ENCODE results near the gene SEMA7A.
"Not testable (repeated sequence)": the region's sequence is repeated elsewhere in the genome, so short reads cannot be mapped to it uniquely, and the experiment has no call there.

The SEMA7A gene

DNA sequence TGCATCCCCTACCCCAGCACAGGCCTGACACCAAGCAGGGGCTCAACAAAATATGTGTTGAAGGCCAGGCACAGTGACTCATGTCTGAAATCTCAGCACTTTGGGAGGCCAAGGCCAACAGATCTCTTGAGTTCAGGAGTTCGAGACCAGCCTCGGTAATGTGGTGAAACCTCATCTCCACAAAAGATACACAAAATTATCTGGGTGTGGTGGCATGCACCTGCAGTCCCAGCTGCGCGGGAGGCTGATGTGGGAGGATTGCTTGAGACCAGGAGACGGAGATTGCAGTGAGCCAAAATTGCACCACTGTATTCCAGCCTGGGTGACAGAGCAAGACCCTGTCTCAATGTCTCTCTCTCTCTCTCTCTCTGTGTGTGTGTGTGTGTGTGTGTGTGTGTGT lies 35.6 kb downstream of the SEMA7A start:
- FAIRE-seq, result no peak

DNA sequence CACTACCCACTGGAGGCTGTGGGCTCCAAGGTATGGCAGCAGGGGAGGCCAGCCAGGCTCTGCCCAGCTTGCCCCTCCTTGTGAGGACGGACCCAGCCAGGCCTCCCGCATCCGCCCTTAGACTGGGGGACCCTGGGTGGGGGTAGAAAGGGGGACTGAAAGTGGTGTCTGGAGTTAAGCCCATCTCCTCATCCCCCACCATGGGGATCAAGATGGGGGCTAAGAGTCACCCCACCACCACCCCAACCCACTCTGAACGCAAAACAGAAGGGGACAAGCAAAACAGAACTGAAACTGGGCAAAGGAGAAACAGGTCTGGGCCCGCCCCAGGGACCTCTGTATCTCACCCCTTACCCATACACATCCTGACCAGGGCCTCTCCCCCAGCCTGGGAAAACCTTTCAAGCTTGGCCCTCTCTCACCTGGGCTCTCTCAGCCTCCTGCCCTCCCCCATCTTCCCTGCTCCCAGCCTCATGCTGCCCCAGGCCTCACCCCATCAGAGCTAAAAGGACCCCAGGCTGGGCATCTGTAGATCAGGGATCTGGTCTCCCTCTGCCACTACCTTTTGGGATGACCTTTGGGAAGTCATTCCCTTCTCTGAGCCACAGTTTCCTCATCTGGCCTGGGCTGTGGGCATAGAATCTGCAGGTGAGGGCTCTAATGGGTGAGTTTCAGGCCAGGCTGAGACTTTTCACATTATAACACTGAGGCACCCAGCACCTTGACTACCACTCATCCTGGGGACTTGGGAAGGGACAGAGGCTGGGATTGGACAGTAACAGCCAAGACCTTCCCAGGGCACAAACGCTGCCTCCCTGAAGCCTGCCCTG lies 36.3 kb downstream of the SEMA7A start:
- FAIRE-seq, result no peak

DNA sequence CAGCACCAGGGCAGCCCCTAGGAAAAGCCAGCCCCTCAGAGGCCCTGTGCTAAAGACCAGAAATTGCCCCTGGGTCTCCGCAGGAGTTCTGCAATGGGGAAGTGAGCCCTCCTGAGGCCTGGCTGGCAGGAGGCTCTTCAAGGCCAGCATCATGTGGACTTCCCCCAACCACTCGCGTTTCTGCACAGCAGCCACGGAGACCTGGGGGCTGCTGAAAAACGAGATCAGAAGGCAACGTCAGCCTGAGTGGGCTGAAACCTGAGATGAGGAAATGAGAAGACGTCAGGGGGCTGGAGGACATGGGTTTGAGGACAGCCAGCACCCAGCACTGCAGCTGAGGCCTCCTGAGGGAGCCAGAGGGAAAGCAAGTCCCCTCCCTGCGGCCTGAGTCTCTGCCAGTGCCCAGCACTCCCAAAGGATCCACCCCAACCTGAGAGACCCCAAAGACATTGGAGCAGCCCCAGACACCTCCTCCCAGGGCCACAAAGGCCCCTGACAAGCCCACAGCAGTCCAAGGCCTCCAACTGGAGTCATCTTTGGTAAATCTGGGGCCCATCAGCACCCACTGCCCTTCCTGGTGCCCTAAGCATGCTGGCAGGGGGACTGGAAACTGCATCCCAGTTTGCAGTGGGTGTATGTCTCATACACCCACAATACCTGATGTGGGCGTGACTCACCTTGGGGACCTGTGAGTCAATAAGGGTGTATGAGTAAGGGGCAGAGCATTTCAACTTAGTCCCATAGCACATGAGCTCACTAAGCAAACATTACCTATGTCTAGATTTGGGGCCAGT lies 37.1 kb downstream of the SEMA7A start:
- FAIRE-seq, result no peak

DNA sequence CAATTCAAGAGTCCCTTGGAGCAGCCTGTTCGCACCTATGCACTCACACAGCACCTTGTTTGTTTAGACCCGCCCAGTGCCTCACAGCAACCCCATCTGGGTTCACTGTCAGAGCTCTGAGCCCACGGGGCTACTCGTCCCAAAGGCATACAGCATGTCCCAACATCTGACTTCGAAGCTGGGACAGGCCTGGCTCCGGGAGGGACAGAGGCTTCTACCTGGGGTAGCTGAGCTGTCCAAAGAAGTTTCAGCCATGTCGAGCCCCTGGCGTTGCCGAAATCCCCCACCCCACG lies 37.7 kb downstream of the SEMA7A start:
- no peak for FAIRE-seq

DNA sequence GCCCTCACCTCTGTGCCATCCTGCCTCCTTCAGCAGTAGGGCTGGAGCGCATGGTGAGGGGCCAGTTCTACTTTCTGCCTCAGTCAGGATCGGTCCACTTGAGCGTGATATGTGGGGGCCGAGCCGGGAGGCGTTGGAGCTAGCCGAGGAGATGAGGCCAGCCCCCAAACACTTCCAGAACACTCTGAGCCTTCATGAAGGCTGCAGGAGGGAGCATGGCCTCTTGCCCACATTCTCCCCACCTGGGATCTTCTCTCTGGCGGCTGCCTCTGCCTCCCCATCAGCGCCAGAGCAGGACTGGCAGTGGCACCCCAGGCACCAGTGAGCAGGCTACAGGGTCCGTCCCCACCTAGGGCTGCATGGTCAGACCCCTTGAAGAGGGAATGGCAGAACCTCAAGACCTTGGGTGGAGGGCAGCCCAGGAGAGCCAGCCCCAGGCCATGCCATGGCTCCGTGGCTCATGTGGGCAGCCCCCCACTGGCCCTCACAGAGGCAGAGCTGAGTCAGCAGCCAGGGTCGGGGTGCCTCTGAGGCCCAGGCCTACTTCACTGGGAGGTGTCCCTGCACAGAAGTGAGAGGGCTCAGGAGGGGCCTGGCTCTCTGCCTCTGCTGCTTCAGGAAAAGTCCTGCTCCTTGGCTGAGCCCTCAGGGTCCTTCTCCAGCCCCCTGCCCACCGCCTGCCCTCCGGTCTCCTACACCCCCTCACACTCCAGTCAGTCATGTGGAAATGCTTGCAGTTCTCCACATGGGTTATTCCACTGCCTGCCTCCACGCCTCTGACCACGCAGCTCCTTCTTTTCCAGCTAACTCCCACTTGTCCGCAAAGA lies 38.2 kb downstream of the SEMA7A start:
- no peak for FAIRE-seq

DNA sequence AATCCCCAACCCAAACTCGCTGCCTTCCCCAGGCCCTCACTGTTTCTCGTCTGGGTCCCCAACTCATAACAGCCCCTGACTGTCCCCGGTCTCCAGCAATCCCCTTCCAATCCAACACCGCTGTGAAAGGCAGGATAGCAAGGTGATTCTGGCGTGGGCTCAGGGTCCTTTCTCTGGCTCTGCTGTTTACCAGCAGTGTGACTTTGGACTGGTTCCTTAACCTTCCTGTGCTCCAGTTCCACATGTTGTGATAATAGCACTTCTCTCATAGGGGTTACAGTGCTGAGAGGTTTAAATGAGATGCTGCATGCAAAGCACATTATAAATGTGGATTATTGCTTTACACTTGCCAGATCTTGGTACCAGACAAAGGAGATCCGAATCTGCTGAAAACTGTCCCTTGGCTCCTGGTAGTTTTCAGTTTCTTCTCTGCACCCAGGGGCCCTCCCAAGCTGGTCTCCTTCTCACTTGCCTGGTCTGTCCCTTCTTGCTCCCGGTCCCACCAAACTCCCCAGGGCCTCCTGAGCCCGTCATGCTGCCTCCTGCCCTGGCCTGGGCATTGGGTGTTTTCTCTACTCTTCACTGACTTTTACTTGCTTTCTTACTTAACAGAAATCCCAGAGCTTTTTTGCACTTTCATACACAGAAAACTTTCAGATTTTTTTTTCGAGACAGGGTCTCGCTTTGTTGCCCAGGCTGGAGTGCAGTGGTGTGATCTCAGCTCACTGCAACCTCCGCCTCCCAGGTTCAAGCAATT lies 39.5 kb downstream of the SEMA7A start:
- no peak for FAIRE-seq

DNA sequence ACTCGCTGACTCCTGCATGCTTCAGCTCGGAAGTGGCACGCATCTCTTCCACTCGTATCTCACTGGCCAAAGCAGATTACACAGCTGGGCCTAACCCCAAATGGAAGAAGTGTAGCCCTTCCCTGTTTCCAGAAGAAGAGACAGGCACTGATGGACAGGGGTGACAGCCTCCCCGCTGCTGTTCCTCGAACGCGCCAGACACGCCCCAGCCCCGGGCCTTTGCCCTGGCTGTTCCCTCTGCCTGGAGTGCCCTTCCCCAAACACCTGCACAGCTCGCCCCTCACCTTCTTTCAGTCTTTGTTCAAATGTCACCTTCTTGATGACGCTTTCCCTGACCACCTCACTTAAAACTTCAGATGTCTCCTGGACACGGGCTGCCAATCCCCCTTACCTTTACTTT lies 40.3 kb downstream of the SEMA7A start:
- FAIRE-seq, result no peak

DNA sequence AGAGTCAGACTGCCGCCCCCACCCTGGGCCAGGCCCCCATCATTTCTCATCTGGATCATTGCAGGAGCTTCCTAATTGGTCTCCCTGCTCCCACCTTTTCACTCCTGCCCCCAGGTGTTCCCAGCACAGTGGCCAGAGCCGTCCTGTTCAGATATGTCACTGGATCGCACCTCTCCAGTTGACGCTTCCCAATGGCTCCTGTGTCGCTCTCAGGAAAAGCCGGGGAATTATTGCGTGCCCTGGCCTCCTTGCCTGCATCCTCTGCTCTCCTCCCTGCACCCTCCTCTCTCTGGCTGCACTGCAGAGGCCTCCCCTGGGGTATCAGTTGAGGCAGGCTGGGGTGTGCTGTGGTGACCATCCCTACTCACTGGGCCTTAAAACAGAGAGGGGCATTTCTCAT lies 40.9 kb downstream of the SEMA7A start:
- no peak for FAIRE-seq

DNA sequence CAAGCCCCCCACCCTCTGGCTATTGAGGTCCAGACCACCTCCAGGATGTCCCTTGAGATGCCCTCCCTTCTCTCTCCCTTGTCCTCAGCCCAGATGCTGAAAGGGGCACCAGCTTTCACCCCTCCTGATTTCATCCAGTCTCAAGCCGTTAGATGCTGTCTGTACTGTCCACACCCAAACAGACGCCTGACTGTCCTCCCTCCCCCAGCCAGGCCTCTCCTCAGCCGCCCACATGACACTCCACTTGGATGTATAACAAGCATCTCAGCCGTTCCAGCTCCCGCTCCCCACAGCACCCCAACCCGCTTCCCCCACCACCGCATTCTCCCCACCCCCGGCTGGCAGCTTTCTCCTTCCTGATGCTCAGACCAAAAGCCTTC lies 41.3 kb downstream of the SEMA7A start:
- no peak for FAIRE-seq

DNA sequence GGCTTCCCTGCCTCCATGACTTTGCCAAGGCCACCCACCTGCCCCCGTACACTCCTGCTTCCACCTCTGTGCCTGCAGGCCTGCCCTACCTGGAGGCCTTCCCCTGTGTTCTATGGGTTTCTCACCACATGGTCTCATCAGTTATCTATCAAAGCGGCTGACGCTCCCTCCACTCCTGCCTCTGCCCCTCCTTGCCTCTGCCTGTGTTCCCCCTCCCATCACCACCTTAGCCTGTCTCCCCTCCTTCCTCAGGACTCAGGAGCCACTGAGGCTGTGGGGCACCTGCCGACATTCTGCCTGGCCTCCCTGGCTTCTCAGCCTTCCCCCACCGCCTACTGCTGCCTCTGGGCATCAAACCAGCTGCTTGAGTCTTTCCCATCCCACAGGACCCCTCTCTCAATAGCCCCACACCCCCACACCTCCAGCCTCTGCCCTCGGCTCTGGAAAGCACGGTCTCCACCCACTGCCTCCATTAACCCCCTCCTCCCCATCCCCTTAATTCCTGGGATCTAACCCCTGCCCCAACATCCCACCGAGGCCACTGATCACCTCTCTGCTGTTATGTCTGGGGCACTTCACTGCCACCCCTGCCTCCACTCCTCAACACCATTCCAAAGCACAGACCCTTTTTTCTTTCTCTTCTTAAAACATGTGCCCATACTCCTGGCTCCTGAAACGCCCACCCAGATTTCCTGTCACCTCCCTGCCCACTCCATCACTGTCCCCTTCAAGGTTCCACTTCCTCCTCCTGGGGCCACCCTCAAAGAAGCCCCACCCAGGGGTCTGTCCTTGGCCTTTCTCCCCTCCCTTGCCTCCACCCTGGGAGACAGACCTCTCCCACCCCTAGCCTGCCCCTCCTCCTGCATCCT lies 41.9 kb downstream of the SEMA7A start:
- FAIRE-seq, result no peak

DNA sequence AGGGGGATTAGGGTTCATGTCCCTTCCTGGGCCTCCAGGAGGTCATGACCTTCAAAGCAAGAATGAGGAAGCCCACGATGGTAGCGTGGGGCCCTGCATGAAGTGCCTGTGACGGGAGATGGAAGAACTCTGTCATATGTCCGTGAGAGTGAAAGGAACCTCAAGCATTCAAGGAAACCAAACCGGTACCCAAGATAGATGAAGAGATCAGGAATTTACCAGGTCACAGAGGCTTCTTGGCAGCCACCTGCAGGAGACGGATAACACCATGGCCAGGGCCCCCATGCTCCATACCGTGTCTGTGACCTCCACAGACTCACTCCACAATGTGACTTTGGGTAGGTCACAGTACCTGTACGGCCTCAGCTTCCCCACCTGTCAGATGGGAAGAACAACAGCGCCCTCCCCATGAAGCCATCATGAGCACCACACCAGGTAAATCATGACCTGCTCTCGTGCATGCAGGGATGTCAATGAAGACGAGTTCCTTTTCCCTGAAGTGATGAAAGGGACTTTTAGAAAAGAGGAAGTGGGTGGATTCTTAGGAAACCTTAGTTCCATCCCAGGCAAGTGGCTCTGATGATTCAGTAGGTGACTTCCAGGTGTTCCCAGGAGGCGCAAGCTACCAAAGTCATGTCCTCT lies 43.0 kb downstream of the SEMA7A start:
- FAIRE-seq, result no peak

DNA sequence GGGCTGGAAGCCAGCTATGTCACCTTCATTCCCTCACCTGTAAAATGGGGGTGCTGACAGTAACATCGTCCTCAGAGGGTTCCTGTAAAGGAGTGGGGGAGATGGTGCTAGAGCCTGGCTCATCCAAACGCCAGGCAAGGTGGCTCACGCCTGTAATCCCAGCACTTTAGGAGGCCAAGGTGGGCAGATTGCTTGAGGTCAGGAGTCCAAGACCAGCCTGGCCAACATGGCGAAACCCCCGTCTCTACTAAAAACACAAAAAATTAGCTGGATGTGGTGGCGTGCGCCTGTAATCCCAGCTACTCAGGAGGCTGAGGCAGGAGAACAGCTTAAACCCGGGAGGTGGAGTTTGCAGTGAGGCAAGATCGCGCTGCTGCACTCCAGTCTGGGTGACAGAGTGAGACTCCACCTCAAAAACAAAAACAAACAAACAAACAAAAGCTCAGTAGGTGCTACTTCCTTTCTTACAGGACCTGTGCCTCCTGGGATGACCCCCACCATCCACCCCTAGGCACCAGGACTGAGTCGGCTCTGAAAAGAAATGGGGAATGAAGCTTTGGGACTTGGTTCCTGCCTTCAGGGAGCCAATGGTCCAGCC lies 43.6 kb downstream of the SEMA7A start:
- FAIRE-seq, result not testable (repeated sequence)

DNA sequence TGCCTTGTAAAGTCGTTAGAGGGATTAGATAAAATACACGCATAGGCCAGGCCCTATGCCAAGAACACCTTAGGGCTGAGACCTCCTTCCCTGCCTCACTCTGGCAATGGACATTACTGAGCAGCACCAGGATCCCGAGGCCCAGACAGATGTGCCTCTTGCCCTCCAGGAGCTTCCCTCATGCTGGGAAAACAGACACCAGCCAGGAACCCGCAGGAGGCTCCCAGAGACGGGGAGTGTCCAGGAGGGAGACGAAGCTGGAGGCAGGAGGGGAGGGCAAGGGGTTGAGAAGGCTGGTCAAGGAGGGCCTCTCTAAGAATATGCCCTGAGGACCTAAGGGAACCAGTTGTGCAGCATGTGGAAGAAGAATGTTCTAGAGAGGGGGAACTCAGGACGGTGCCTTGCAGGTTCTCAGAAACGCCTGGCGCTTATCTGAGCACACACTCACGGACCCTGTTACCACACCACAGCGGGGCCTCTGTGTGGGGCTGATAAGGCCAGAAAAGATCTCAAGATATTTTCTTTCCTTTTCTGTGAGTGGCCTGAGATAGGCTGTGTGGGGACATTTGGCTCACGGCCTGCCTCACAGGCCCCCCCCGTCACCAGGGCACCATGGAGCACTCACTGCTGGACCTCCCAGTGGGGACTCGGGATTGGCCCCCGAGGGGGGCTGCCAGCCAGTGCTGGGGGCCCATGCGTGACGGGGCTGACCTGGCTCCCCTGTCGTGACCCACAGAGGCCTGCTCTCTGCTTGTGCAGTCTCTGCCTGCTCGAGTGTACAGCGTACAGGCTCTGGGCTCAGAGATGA lies 44.3 kb downstream of the SEMA7A start:
- no peak for FAIRE-seq

DNA sequence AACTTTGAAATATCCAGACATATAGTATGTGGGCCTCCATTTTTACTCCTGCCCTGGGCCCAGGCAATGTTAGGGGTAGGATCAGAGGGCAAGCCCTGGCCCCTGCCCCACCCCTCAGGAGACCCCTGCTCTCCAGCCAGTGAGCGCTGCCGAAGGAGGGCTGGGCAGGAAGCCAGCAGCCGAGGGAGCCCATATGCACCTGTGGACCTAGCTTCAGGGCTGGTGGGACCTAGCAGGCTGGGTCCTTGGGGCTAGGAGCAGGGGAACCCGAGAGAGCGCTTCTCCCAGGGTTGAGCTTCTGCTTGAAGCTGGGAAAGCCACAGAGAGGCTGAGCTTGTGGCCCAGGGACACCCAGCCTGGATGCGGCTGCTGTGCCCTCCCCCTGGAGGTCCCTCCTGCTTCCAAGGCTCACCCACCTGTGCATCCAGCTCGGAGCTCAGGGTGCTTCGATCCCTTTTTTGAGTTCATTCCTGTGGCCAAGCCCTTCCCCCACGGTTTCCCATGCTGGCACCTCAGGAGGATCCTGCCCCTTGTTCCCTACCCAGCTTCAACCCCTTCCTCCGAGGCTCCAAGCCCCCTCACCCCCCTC lies 45.3 kb downstream of the SEMA7A start:
- no peak for FAIRE-seq

DNA sequence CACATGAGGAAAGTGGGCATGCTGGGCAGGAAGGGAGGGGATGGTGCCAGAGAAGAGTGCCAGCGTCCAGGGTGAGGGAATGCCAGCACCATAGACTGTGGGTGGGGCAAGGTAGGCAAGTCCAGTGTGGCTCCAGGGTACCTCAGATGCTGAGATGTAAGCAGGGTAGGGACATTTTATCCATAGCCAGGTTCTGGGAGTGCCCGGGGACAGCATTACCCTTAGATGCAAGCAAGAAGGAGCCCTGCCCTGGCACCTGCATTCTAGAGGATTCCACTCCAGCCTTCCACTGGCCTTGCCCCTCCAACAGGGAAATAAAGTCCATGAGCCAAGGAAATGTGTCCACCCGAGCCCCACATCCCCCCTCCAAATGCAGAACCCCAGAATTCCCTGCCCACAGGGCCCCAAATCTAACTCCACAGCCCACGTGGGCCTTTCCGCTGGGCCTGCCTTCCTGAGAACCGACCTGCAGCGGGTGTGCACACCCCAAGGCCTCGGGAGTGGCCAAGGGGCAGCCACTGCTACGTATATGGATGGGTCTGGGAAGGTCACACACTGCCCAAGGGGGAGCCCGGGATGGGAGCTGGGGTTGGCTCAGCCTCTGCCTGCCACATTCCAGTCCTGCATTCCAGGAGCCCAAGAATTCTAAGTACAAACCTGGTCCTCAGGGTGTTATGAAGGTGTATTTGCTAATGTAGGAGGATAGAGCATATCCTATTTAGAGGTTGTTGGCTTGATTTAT lies 46.0 kb downstream of the SEMA7A start:
- FAIRE-seq, result no peak

DNA sequence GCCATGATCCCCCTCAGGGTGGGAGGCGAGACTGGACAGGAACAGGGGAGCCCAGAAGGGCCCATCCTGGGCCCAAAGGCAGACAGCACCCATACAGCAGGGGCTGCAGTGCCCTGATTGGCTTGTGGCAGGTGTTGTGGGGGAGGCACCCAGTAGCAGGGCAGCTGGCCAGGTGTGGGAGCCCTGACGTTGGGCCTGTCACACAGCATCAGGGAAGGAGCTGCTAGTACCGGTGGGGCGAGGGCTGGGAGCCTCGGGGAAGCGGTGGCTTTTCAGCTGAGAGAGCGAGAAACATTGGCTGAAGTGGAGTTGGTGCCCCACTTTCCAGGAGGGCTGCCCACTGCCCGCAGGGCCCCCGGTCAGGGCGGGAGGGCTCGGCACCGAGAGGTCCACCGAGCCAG lies 46.6 kb downstream of the SEMA7A start:
- FAIRE-seq, result no peak

DNA sequence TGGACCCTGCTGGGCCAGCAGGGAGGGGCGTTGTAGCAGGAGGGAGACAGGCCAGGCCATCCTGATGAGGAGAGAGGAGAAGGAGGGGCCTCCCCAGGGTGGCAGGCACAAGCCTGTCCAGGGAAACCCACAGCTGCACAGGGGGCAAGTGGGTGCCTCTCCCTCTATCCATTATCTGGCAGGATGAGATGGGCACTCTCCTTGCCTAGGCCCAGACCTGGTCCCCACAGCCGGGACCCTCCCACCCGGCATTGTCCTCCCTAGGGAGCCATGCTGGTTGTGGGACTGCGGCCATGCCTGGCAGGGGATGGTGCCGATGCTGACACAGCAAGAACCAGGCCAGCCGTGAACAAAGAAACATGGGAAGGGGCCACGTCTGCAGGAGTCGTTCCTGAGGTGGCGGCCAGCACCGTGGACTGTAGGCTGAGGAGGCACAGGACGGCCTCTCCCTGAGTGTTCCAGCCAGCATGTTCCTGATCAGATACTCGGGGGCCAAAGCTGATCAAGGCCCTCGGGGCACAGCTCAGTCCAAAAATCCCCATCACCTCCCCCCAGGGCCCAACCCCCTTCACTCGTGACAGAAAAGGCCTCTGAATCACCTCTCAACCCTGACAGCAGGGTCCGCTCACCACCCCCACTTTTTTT lies 47.1 kb downstream of the SEMA7A start:
- no peak for FAIRE-seq

DNA sequence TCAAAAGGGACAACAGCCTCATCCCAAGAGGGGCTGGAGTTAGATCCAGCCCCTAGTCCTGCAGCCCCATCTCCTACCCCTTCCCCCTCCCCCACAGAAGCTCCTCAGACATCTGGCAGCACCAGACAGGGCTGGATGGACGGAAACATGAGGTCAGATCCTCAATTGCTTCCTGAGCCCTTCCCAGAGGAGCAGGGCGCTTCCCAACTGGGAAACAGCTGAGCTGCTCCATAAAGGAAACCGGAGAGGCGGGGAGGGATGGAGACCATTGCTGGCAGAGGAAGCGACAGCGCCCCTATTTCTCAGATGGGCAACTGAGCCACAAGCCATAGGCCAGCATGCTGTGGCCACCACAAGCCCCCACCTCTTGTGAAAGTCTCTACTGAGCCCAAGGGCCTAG lies 48.0 kb downstream of the SEMA7A start:
- FAIRE-seq, result no peak
